HepG2 (cell line): ENCODE results near the gene DNAJC1. TPM values are rescaled to one million over a fixed set of nuclear protein-coding genes. Genes with fewer than 3 reads are reported as not detected.
A peak's percentile ranks its signal among the peaks of the same experiment; 100 is the strongest.

Experiments used
- FOSL2 ChIP-seq: sonication (generic); formaldehyde crosslinking; IDR thresholded peaks from 2 replicates; pipeline ENCODE4 v1.4.0; 2020; ENCODE audit warnings: missing genetic modification reagents
- KLF11 ChIP-seq: IDR thresholded peaks from 2 replicates; pipeline ENCODE4 v1.6.1; 2016; ENCODE audit warnings: missing compliant biosample characterization
- MNT ChIP-seq: fragments of 450-650 bp; IDR thresholded peaks from 2 replicates; pipeline ENCODE4 v1.6.1; 2016
- NFE2 ChIP-seq: sonication (generic); formaldehyde crosslinking; IDR thresholded peaks from 2 replicates; pipeline ENCODE4 v1.4.0; 2020; ENCODE audit warnings: missing genetic modification reagents
- PATZ1 ChIP-seq: sonication (generic); formaldehyde crosslinking; IDR thresholded peaks from 2 replicates; pipeline ENCODE4 v1.4.0; 2020; ENCODE audit warnings: missing genetic modification reagents
- SATB2 ChIP-seq: sonication (generic); formaldehyde crosslinking; IDR thresholded peaks from 2 replicates; pipeline ENCODE4 v1.5.0; 2020; ENCODE audit warnings: missing genetic modification reagents
- STAG1 ChIP-seq: sonication (generic); formaldehyde crosslinking; IDR thresholded peaks from 2 replicates; pipeline ENCODE4 v1.4.0; 2020; ENCODE audit warnings: missing genetic modification reagents
- TEAD2 ChIP-seq: sonication (generic); formaldehyde crosslinking; IDR thresholded peaks from 2 replicates; pipeline ENCODE4 v1.9.0; 2021; ENCODE audit warnings: missing genetic modification reagents
- USF2 ChIP-seq, 2 experiments: sonication (generic) in 1 of 2; formaldehyde crosslinking in 1 of 2; IDR thresholded peaks; 2 replicates each; pipeline versions ENCODE4 v1.5.1 to v1.6.1; 2011 to 2020; ENCODE audit warnings: borderline replicate concordance in 1 of 2, low read depth in 1 of 2, low read length in 1 of 2, mild to moderate bottlenecking in 1 of 2, missing genetic modification reagents in 1 of 2, moderate library complexity in 1 of 2
- ZC3H13 ChIP-seq: sonication (generic); formaldehyde crosslinking; IDR thresholded peaks from 2 replicates; pipeline ENCODE4 v1.8.1; 2023; ENCODE audit warnings: mild to moderate bottlenecking, missing genetic modification reagents, moderate library complexity
- ZFP90 ChIP-seq: sonication (generic); formaldehyde crosslinking; IDR thresholded peaks from 2 replicates; pipeline ENCODE4 v1.8.0; 2022; ENCODE audit warnings: missing genetic modification reagents, mild to moderate bottlenecking, inconsistent platforms, borderline replicate concordance
- ZIK1 ChIP-seq: sonication (generic); formaldehyde crosslinking; IDR thresholded peaks from 2 replicates; pipeline ENCODE4 v1.5.0; 2020; ENCODE audit warnings: mild to moderate bottlenecking, low read depth, missing genetic modification reagents, borderline replicate concordance
- ZNF484 ChIP-seq: sonication (generic); formaldehyde crosslinking; IDR thresholded peaks from 2 replicates; pipeline ENCODE4 v1.5.1; 2020; ENCODE audit warnings: mild to moderate bottlenecking, low read depth, missing genetic modification reagents, borderline replicate concordance
- ZNF629 ChIP-seq: sonication (generic); formaldehyde crosslinking; conservative IDR thresholded peaks from 2 replicates; pipeline ENCODE4 v1.5.0; 2020; ENCODE audit warnings: missing genetic modification reagents
- ZNF670 ChIP-seq: sonication (generic); formaldehyde crosslinking; IDR thresholded peaks from 2 replicates; pipeline ENCODE4 v1.8.0; 2022; ENCODE audit warnings: mild to moderate bottlenecking, missing genetic modification reagents, borderline replicate concordance
- ZNF83 ChIP-seq: sonication (generic); formaldehyde crosslinking; IDR thresholded peaks from 2 replicates; pipeline ENCODE4 v1.4.0; 2020; ENCODE audit warnings: missing genetic modification reagents, mild to moderate bottlenecking, borderline replicate concordance
- polyA plus RNA-seq, 8 experiments: library from polyadenylated mRNA; depleted of rRNA in 3 of 8; stranded (reverse) in 7 of 8; unstranded in 1 of 8; fragments of >200 nt; fragmentation: Illumina TruSeq in 4 of 8; extraction: Trizol in 4 of 8; gene quantifications; 2 replicates each; pipeline versions ENCODE4 v1.2.1 to v1.2.3, GENCODE V29; 2011 to 2016; ENCODE audit warnings: low read depth in 4 of 8, missing spikeins in 1 of 8, mixed read lengths in 1 of 8; ENCODE audit not compliant: insufficient read depth in 1 of 8
- total RNA-seq, 5 experiments: library from RNA; depleted of rRNA; stranded (reverse); fragments of >200 nt; fragmentation: Illumina TruSeq; extraction: Trizol; gene quantifications; 2 replicates each; pipeline ENCODE4 v1.2.3, GENCODE V29; 2016; ENCODE audit warnings: low read depth in 1 of 5
- TF ChIP-seq, protein P1 (sequence below): sonication (generic); formaldehyde crosslinking; IDR thresholded peaks from 2 replicates; pipeline ENCODE4 v1.4.0; 2020; ENCODE audit warnings: missing genetic modification reagents, borderline replicate concordance
- TF ChIP-seq, protein P2 (sequence below): sonication (generic); formaldehyde crosslinking; IDR thresholded peaks from 2 replicates; pipeline ENCODE4 v1.4.0; 2020; ENCODE audit warnings: missing genetic modification reagents, borderline replicate concordance

Gene DNAJC1
- total and polyA plus RNA-seq, 2 of the 13 experiments (the other 11 are each of a cell fraction or from before 2014, with no cell fraction given) = 9.9 to 16.6 TPM

DNA sequence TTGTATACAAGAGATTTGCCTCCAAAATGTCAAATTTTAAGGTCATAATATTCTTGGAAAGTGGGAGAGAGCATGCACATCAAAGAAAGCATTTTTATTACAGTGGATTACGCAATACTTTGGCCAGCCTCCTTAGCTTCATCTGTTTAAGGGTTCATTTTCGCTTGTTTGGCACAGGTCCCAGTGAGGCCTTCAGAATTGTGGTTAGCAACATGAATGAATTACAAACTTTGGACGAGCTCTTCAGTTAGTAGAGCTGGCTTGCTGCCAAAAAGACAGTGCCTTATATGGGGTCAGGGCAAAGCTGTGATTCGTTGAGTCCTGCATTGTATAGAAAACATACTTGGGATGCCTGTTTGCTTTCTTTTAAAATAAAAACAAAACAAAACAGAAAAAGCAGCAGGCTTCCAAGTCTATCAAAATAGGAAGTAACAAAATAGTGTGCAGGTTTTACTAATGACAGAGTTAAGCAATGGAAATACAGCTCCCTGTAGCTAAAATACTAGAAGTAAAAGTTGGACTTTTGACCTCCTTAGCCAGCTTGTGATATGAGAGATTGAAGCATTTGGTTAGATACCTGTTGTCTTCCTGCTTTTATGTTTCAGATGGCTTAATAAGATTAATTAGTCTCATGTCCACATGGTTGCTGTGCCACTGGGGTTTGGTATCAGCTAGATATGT, 278.7 kb downstream of the DNAJC1 start (continued):
- TF ChIP-seq, protein P1, sequence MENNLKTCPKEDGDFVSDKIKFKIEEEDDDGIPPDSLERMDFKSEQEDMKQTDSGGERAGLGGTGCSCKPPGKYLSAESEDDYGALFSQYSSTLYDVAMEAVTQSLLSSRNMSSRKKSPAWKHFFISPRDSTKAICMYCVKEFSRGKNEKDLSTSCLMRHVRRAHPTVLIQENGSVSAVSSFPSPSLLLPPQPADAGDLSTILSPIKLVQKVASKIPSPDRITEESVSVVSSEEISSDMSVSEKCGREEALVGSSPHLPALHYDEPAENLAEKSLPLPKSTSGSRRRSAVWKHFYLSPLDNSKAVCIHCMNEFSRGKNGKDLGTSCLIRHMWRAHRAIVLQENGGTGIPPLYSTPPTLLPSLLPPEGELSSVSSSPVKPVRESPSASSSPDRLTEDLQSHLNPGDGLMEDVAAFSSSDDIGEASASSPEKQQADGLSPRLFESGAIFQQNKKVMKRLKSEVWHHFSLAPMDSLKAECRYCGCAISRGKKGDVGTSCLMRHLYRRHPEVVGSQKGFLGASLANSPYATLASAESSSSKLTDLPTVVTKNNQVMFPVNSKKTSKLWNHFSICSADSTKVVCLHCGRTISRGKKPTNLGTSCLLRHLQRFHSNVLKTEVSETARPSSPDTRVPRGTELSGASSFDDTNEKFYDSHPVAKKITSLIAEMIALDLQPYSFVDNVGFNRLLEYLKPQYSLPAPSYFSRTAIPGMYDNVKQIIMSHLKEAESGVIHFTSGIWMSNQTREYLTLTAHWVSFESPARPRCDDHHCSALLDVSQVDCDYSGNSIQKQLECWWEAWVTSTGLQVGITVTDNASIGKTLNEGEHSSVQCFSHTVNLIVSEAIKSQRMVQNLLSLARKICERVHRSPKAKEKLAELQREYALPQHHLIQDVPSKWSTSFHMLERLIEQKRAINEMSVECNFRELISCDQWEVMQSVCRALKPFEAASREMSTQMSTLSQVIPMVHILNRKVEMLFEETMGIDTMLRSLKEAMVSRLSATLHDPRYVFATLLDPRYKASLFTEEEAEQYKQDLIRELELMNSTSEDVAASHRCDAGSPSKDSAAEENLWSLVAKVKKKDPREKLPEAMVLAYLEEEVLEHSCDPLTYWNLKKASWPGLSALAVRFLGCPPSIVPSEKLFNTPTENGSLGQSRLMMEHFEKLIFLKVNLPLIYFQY (CRISPR knock-in tag) = no peak
- no peak for TF ChIP-seq ZIK1 (CRISPR knock-in tag)
- no peak for TF ChIP-seq NFE2 (CRISPR knock-in tag)
- TF ChIP-seq USF2 (IDR thresholded peaks at IDR 0.05; ENCODE audit: low read depth, low read length) = no peak
- TF ChIP-seq USF2 (CRISPR knock-in tag; IDR thresholded peaks at IDR 0.05; ENCODE audit: borderline replicate concordance) = peak; percentile 82; the same call in 1 of the 2 replicates
- TF ChIP-seq KLF11 (CRISPR knock-in tag) = no peak
- no peak for TF ChIP-seq ZNF484
- no peak for TF ChIP-seq TEAD2 (CRISPR knock-in tag)
- no peak for TF ChIP-seq ZFP90 (CRISPR knock-in tag)
- TF ChIP-seq PATZ1 (CRISPR knock-in tag) = 0 out of 2 replicates have a peak, but pooled peaks have one; percentile 29
- TF ChIP-seq ZNF83 (CRISPR knock-in tag) = no peak
- no peak for TF ChIP-seq MNT
- TF ChIP-seq STAG1 (CRISPR knock-in tag) = no peak
- TF ChIP-seq, protein P2, sequence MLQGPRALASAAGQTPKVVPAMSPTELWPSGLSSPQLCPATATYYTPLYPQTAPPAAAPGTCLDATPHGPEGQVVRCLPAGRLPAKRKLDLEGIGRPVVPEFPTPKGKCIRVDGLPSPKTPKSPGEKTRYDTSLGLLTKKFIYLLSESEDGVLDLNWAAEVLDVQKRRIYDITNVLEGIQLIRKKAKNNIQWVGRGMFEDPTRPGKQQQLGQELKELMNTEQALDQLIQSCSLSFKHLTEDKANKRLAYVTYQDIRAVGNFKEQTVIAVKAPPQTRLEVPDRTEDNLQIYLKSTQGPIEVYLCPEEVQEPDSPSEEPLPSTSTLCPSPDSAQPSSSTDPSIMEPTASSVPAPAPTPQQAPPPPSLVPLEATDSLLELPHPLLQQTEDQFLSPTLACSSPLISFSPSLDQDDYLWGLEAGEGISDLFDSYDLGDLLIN (CRISPR knock-in tag) = no peak
- no peak for TF ChIP-seq ZNF670 (CRISPR knock-in tag)
- TF ChIP-seq SATB2 (CRISPR knock-in tag) = no peak
- 0 out of 2 replicates have a peak, but pooled peaks have one; percentile 20 for TF ChIP-seq FOSL2
- TF ChIP-seq ZNF629 (CRISPR knock-in tag) = peak; percentile 68
- no peak for TF ChIP-seq ZC3H13 (CRISPR knock-in tag)
